MM.1S (cell line): Measurements from ENCODE around the gene PXYLP1.

Experiments used
- DNase-seq: peaks from one replicate; pipeline ENCODE4 v3.0.0-alpha.2; 2015
- H2AFZ ChIP-seq: fragments of 300-600 bp; sonication (generic); 2 replicates; pipeline ENCODE4 v1.6.0; 2016; ENCODE audit warnings: antibody characterized with exemption, low read length
- H3F3A ChIP-seq: fragments of 300-600 bp; sonication (generic); 2 replicates; pipeline ENCODE4 v1.6.1; 2016; ENCODE audit warnings: mild to moderate bottlenecking, antibody characterized with exemption, low read length, moderate library complexity, mixed read lengths; ENCODE audit not compliant: insufficient read depth
- H3K27ac ChIP-seq: fragments of 300-600 bp; sonication (generic); 2 replicates; pipeline ENCODE4 v1.5.1; 2016; ENCODE audit warnings: mild to moderate bottlenecking, low read length
- H3K27me3 ChIP-seq: fragments of 300-600 bp; sonication (generic); replicated peaks from 2 replicates; pipeline ENCODE4 v1.6.0; 2016; ENCODE audit warnings: low read length; ENCODE audit not compliant: insufficient read depth
- H3K36me3 ChIP-seq: fragments of 300-600 bp; sonication (generic); replicated peaks from 2 replicates; pipeline ENCODE4 v1.6.1; 2016; ENCODE audit warnings: mild to moderate bottlenecking, low read length, mixed read lengths; ENCODE audit not compliant: insufficient read depth
- H3K4me1 ChIP-seq: fragments of 300-600 bp; sonication (generic); 2 replicates; pipeline ENCODE4 v1.6.1; 2016; ENCODE audit warnings: low read length, mixed read lengths
- H3K4me2 ChIP-seq: fragments of 300-600 bp; sonication (generic); 2 replicates; pipeline ENCODE4 v1.6.0; 2016; ENCODE audit warnings: low read depth, low read length
- H3K4me3 ChIP-seq: fragments of 300-600 bp; sonication (generic); 2 replicates; pipeline ENCODE4 v1.5.1; 2016; ENCODE audit warnings: low read length, mixed read lengths
- H3K79me2 ChIP-seq: fragments of 300-600 bp; sonication (generic); 2 replicates; pipeline ENCODE4 v1.6.1; 2016; ENCODE audit warnings: mixed run types, low read length, mixed read lengths
- H3K9ac ChIP-seq: fragments of 300-600 bp; sonication (generic); 2 replicates; pipeline ENCODE4 v1.6.1; 2016; ENCODE audit warnings: low read length, mixed read lengths
- H3K9me2 ChIP-seq: fragments of 300-600 bp; sonication (generic); replicated peaks from 2 replicates; pipeline ENCODE4 v1.6.1; 2016; ENCODE audit warnings: mild to moderate bottlenecking, low read length, mixed read lengths; ENCODE audit not compliant: insufficient read depth
- H3K9me3 ChIP-seq: fragments of 300-600 bp; sonication (generic); replicated peaks from 2 replicates; pipeline ENCODE4 v1.6.1; 2016; ENCODE audit warnings: mild to moderate bottlenecking, low read length, mixed read lengths; ENCODE audit not compliant: insufficient read depth
- H4K20me1 ChIP-seq: fragments of 300-600 bp; sonication (generic); 2 replicates; pipeline ENCODE4 v1.6.1; 2016; ENCODE audit warnings: mild to moderate bottlenecking, low read length, moderate library complexity, mixed read lengths; ENCODE audit not compliant: insufficient read depth
- EZH2 ChIP-seq: fragments of 300-600 bp; sonication (generic); optimal IDR thresholded peaks from 2 replicates; pipeline ENCODE3; 2017; ENCODE audit warnings: low read depth, mild to moderate bottlenecking, antibody characterized with exemption, low read length, mixed read lengths
- EZH2phosphoT487 ChIP-seq: fragments of 300-600 bp; sonication (generic); IDR thresholded peaks from 2 replicates; pipeline ENCODE4 v1.6.1; 2018; ENCODE audit warnings: antibody characterized with exemption, low read length
- TF ChIP-seq, protein P1 (sequence below): fragments of 300-600 bp; sonication (generic); IDR thresholded peaks from 2 replicates; pipeline ENCODE4 v1.5.1; 2016; ENCODE audit warnings: antibody characterized with exemption, low read length, mixed read lengths

The PXYLP1 gene

DNA sequence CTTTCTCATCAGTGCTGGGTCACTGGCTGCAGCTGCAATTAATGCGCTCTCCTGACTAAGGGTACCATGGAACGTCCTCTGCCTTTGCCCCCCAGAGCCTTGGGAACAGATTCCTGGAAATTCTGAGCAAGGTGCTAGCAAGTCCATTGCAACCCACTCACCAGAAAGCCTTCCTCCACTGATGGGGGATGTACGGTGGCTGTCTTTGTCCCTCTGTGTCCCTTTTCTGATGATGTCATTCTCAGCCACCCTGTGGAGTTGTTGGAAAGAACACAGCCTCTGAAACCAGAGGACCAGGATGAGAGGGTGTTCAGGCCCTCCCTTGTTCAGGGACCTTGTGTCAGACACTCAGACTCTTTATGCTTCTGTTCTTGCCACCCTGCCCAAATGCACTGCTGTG, 98.6 kb downstream of the PXYLP1 start:
- H3K9me3 ChIP-seq: no peaks in the 10 kb centered on the region
- H3K4me3 ChIP-seq: no peak overlapping the region
- H4K20me1 ChIP-seq: no peaks in the 10 kb centered on the region
- H3F3A ChIP-seq: no peaks in the 10 kb centered on the region
- H3K9ac ChIP-seq: no peak overlapping the region
- H3K36me3 ChIP-seq: no peaks in the 10 kb centered on the region
- DNase-seq: no peak
- H3K27ac ChIP-seq: no peak overlapping the region
- H2AFZ ChIP-seq: no peak overlapping the region
- H3K4me1 ChIP-seq: no peaks in the 10 kb centered on the region
- H3K79me2 ChIP-seq: no peaks in the 10 kb centered on the region
- no peak overlapping the region for H3K4me2 ChIP-seq
- H3K9me2 ChIP-seq: no peaks in the 10 kb centered on the region
- TF ChIP-seq, protein P1, sequence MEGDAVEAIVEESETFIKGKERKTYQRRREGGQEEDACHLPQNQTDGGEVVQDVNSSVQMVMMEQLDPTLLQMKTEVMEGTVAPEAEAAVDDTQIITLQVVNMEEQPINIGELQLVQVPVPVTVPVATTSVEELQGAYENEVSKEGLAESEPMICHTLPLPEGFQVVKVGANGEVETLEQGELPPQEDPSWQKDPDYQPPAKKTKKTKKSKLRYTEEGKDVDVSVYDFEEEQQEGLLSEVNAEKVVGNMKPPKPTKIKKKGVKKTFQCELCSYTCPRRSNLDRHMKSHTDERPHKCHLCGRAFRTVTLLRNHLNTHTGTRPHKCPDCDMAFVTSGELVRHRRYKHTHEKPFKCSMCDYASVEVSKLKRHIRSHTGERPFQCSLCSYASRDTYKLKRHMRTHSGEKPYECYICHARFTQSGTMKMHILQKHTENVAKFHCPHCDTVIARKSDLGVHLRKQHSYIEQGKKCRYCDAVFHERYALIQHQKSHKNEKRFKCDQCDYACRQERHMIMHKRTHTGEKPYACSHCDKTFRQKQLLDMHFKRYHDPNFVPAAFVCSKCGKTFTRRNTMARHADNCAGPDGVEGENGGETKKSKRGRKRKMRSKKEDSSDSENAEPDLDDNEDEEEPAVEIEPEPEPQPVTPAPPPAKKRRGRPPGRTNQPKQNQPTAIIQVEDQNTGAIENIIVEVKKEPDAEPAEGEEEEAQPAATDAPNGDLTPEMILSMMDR: no peak
- TF ChIP-seq EZH2: no peak
- TF ChIP-seq EZH2phosphoT487: no peak
- no peaks in the 10 kb centered on the region for H3K27me3 ChIP-seq

DNA sequence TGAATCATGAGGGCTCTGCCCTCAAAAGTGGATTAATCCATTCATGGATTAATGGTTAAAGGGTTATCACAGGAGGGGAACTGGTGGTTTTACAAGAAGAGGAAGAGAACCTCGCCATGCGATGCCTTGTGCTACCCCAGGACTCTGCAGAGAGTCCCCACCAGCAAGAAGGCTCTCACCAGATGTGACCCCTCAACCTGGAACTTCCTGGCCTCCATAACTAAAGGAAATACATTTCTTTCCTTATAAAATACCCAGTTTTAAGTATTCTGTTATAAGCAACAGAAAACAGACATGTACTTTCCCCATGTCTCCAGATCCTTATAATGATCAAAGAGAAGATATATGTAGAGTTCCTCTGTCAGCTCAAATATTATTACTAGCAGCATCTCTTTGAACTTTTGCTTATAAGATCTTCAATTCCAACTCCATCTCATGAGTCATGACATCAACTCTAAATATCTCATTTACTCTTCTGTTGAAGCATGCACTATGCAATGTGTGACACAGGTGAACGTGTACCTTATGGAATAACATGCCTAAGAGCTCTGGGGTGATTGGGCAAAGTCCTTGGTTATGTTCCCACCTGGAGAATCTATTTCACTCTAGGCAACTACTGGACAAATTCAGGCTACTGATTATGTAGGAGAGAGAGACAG, 99.2 kb downstream of the PXYLP1 start:
- no peaks in the 10 kb centered on the region for H3F3A ChIP-seq
- no peaks in the 10 kb centered on the region for H3K4me1 ChIP-seq
- H3K36me3 ChIP-seq: no peaks in the 10 kb centered on the region
- no peak overlapping the region for H3K4me3 ChIP-seq
- no peaks in the 10 kb centered on the region for H3K27me3 ChIP-seq
- H3K27ac ChIP-seq: no peak overlapping the region
- no peak overlapping the region for H3K9ac ChIP-seq
- no peak for DNase-seq
- H3K79me2 ChIP-seq: no peaks in the 10 kb centered on the region
- no peaks in the 10 kb centered on the region for H3K9me2 ChIP-seq
- H3K9me3 ChIP-seq: no peaks in the 10 kb centered on the region
- no peak overlapping the region for H2AFZ ChIP-seq
- no peak overlapping the region for H3K4me2 ChIP-seq
- TF ChIP-seq, protein P1: no peak
- TF ChIP-seq EZH2phosphoT487 (no peak), EZH2 (no peak)
- no peaks in the 10 kb centered on the region for H4K20me1 ChIP-seq

DNA sequence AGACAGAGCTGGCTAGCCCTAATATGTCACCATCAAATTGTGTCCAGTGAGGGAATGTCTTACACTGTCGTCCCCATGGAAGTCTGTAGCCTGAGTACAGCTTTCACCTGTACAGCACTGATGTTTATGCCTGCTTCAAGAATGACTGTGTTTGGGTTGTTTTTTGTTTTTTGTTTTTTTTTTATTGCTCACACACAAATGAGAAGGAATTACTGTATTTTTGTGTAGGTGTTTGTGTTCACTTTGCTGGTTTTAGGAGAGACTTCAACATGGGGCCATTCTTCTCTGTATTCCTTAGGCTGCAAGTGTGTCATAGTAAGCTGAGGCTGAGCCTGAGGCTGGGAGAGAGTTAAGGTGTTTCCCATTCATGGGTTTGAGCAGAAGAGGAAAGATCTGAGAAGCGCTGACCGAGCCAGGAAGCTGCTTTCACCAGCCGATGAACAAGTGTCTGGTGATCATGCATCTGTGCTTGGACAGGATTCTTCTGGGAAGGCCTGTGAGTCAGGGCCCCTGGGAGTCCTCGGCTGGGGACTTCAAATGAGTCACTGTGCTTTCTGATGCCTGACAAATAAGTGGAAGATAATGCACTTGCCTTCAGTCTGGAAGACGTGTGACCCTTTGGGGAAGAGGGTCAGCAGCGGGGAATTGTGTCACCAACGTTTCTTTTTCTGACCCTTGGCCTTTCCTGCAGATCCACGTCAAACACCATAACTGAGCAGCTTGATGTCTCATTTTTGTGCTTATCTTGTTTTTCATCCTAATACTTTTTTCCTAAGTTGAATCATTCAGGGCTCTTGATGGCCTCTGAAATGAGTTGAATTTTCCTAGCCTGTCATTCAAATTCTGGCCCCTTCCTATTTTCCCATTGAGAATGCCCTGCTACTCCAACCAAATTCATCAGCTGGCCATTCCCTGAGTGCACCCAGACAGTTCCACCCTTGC, 100.0 kb downstream of the PXYLP1 start:
- no peaks in the 10 kb centered on the region for H3K36me3 ChIP-seq
- H3K4me3 ChIP-seq: no peak overlapping the region
- H3K9me2 ChIP-seq: no peaks in the 10 kb centered on the region
- no peak overlapping the region for H3K27ac ChIP-seq
- no peaks in the 10 kb centered on the region for H3K27me3 ChIP-seq
- TF ChIP-seq EZH2phosphoT487: no peak
- H2AFZ ChIP-seq: no peak overlapping the region
- H4K20me1 ChIP-seq: no peaks in the 10 kb centered on the region
- H3K9ac ChIP-seq: no peak overlapping the region
- H3K4me2 ChIP-seq: no peak overlapping the region
- peaks cover 2% of the 10 kb centered on the region; the same call in 1 of the 2 replicates for H3K4me1 ChIP-seq
- DNase-seq: no peak
- no peaks in the 10 kb centered on the region for H3K9me3 ChIP-seq
- no peaks in the 10 kb centered on the region for H3F3A ChIP-seq
- no peaks in the 10 kb centered on the region for H3K79me2 ChIP-seq
